Smooth muscle cell (in vitro differentiated cells): ENCODE data around the gene RIPK4. TPM values are rescaled to one million over a fixed set of nuclear protein-coding genes. Genes with fewer than 3 reads are reported as not detected.

Experiments used
- DNase-seq: peaks from one replicate; lab custom pipeline; 2025; ENCODE audit not compliant: unreplicated experiment; lab: John Stamatoyannopoulos, UW
- H2AFZ ChIP-seq: fragments of 200-600 bp; sonication (generic); 2 replicates; pipeline ENCODE4 v1.6.0; 2016; ENCODE audit warnings: antibody characterized with exemption, low read depth, mild to moderate bottlenecking
- H3F3A ChIP-seq: fragments of 200-600 bp; sonication (generic); 2 replicates; pipeline ENCODE4 v1.6.0; 2017; ENCODE audit warnings: antibody characterized with exemption, low read depth
- H3K27ac ChIP-seq: fragments of 200-600 bp; sonication (generic); 2 replicates; pipeline ENCODE4 v1.5.1; 2016; ENCODE audit warnings: low read depth, mild to moderate bottlenecking
- H3K27me3 ChIP-seq: fragments of 200-600 bp; sonication (generic); 2 replicates; pipeline ENCODE4 v1.6.1; 2016; ENCODE audit warnings: low read depth, mild to moderate bottlenecking
- H3K36me3 ChIP-seq: fragments of 200-600 bp; sonication (generic); 2 replicates; pipeline ENCODE4 v1.5.1; 2016; ENCODE audit warnings: low read depth
- H3K4me1 ChIP-seq: fragments of 200-600 bp; sonication (generic); 2 replicates; pipeline ENCODE4 v1.5.1; 2016; ENCODE audit warnings: low read depth
- H3K4me2 ChIP-seq: fragments of 200-600 bp; sonication (generic); 2 replicates; pipeline ENCODE4 v1.6.0; 2016; ENCODE audit warnings: mild to moderate bottlenecking
- H3K4me3 ChIP-seq: fragments of 200-600 bp; sonication (generic); 2 replicates; pipeline ENCODE4 v1.5.1; 2016; ENCODE audit warnings: mild to moderate bottlenecking
- H3K79me2 ChIP-seq: fragments of 200-600 bp; sonication (generic); 2 replicates; pipeline ENCODE4 v1.6.0; 2016; ENCODE audit warnings: low read depth, mild to moderate bottlenecking
- H3K9ac ChIP-seq: fragments of 200-600 bp; sonication (generic); 2 replicates; pipeline ENCODE4 v1.6.0; 2016; ENCODE audit warnings: low read depth
- H3K9me3 ChIP-seq: fragments of 200-600 bp; sonication (generic); replicated peaks from 2 replicates; pipeline ENCODE4 v1.5.1; 2016; ENCODE audit warnings: low read depth
- H4K20me1 ChIP-seq: fragments of 200-600 bp; sonication (generic); 2 replicates; pipeline ENCODE4 v1.6.0; 2016; ENCODE audit warnings: low read depth
- CTCF ChIP-seq: fragments of 200-600 bp; sonication (generic); IDR thresholded peaks from 2 replicates; pipeline ENCODE4 v1.5.1; 2017; ENCODE audit warnings: borderline replicate concordance, mild to moderate bottlenecking, antibody characterized with exemption; ENCODE audit not compliant: insufficient read depth, poor library complexity, severe bottlenecking
- WGBS: methylation state at CpG from one replicate; pipeline ENCODE4 v1.1.7; 2016; ENCODE audit warnings: low lambda C conversion rate; 5-methylcytosine and 5-hydroxymethylcytosine counted together
- polyA plus RNA-seq: library from polyadenylated mRNA; unstranded; fragments of >200 nt; fragmentation: Nextera tagmentation; extraction: Ambion mirVana; gene quantifications from 2 replicates; pipeline ENCODE4 v1.2.1, GENCODE V29; 2016
- total RNA-seq: library from RNA; depleted of rRNA; stranded (reverse); fragments of >200 nt; gene quantifications from 2 replicates; pipeline ENCODE4 v1.2.3, GENCODE V29; 2014

RIPK4 gene
- total and polyA plus RNA-seq, 2 experiments from 2014 or later = 1.1 to 3.7 TPM

- Histone ChIP-seq H2AFZ (no peak overlapping the region), H3K27me3 (no peaks in the 10 kb centered on the region), H3K9me3 (peaks cover 6% of the 10 kb centered on the region), H3F3A (no peaks in the 10 kb centered on the region), H3K27ac (no peak overlapping the region), H3K36me3 (no peaks in the 10 kb centered on the region), H3K4me2 (no peak overlapping the region), H3K9ac (no peak overlapping the region), H3K79me2 (no peaks in the 10 kb centered on the region), H3K4me3 (no peak overlapping the region), H3K4me1 (no peaks in the 10 kb centered on the region), H4K20me1 (no peaks in the 10 kb centered on the region)
- WGBS = 91% methylated on average over 9 of the region's 9 CpGs
- TF ChIP-seq CTCF = no peak
- DNase-seq = no peak
Measured at GRCh38 chr21:41737651-41738324, 29.1 kb downstream of the RIPK4 start.

- no peak for DNase-seq
- TF ChIP-seq CTCF = no peak
- Histone ChIP-seq H3K4me2 (no peak overlapping the region), H3K36me3 (no peaks in the 10 kb centered on the region), H3K79me2 (no peaks in the 10 kb centered on the region), H4K20me1 (no peaks in the 10 kb centered on the region), H3K9me3 (peaks cover 6% of the 10 kb centered on the region), H3K4me1 (no peaks in the 10 kb centered on the region), H3F3A (no peaks in the 10 kb centered on the region), H2AFZ (no peak overlapping the region), H3K4me3 (no peak overlapping the region), H3K27me3 (no peaks in the 10 kb centered on the region), H3K9ac (no peak overlapping the region), H3K27ac (no peak overlapping the region)
- 91% methylated on average over 2 of the region's 2 CpGs for WGBS
Measured at GRCh38 chr21:41736423-41736822, 30.4 kb downstream of the RIPK4 start.

GRCh38 chr21:41733951-41734689 lies 32.7 kb downstream of the RIPK4 start:
- no peaks in the 10 kb centered on the region for H3K79me2 ChIP-seq
- peaks cover 6% of the 10 kb centered on the region for H3K9me3 ChIP-seq
- no peaks in the 10 kb centered on the region for H3K4me1 ChIP-seq
- H3K9ac ChIP-seq = no peak overlapping the region
- no peaks in the 10 kb centered on the region for H3F3A ChIP-seq
- H3K4me3 ChIP-seq = no peak overlapping the region
- H3K27ac ChIP-seq = no peak overlapping the region
- H3K4me2 ChIP-seq = no peak overlapping the region
- DNase-seq = no peak
- no peak for TF ChIP-seq CTCF
- no peaks in the 10 kb centered on the region for H3K36me3 ChIP-seq
- no peaks in the 10 kb centered on the region for H4K20me1 ChIP-seq
- no peak overlapping the region for H2AFZ ChIP-seq
- no peaks in the 10 kb centered on the region for H3K27me3 ChIP-seq
- WGBS = 92% methylated on average over 13 of the region's 13 CpGs

- H3K36me3 ChIP-seq = no peaks in the 10 kb centered on the region
- WGBS = 94% methylated on average over 2 of the region's 2 CpGs
Measured at GRCh38 chr21:41731081-41731480, 35.8 kb downstream of the RIPK4 start.

More at GRCh38 chr21:41731081-41731480, 35.8 kb downstream of the RIPK4 start:
- Histone ChIP-seq H4K20me1 (no peaks in the 10 kb centered on the region), H3K9me3 (no peaks in the 10 kb centered on the region), H2AFZ (no peak overlapping the region), H3K4me3 (no peak overlapping the region), H3K79me2 (no peaks in the 10 kb centered on the region), H3K27me3 (no peaks in the 10 kb centered on the region), H3F3A (no peaks in the 10 kb centered on the region), H3K27ac (no peak overlapping the region), H3K4me1 (peaks cover 5% of the 10 kb centered on the region), H3K9ac (no peak overlapping the region), H3K4me2 (no peak overlapping the region)
- DNase-seq = no peak
- TF ChIP-seq CTCF = no peak
